ENCODE measurements around the gene TRIM37.
"Not testable (repeated sequence)": the region's sequence is repeated elsewhere in the genome, so short reads cannot be mapped to it uniquely, and the experiment has no call there.

TRIM37 gene

GRCh38 chr17:59106463-59107305, at the start of gene TRIM37:
TSS of gene TRIM37 (minus strand) at chr17:59106880. CDS start at chr17:59106461, 419 bp downstream.
- DNase-seq = peak; percentile 96

- peak; percentile 99 for DNase-seq
These were observed 48.9 kb upstream of the TRIM37 start, which contains the start of gene PRR11 for GRCh38 chr17:59155439-59156177. TSS of gene PRR11 (plus strand) at chr17:59155746. CDS start at chr17:59169753, 14,007 bp downstream.

GRCh38 chr17:59154721-59155438, 48.2 kb upstream of the TRIM37 start, which contains the start of gene SKA2:
TSS of gene SKA2 (minus strand) at chr17:59155186. CDS start at chr17:59155163, 23 bp downstream.
- DNase-seq = peak; percentile 63

GRCh38 chr17:59154292-59154720, 47.6 kb upstream of the TRIM37 start:
- no peak for DNase-seq

- DNase-seq = no peak
These were observed 46.2 kb upstream of the TRIM37 start for GRCh38 chr17:59152925-59153324.

GRCh38 chr17:59151591-59151990, 44.9 kb upstream of the TRIM37 start:
- no peak for DNase-seq

GRCh38 chr17:59151006-59151405, 44.3 kb upstream of the TRIM37 start:
- no peak for DNase-seq

GRCh38 chr17:59149841-59150511, 43.3 kb upstream of the TRIM37 start:
- DNase-seq = no peak

GRCh38 chr17:59149051-59149450, 42.4 kb upstream of the TRIM37 start:
- DNase-seq = no peak

GRCh38 chr17:59145571-59146096, 39.0 kb upstream of the TRIM37 start:
- no peak for DNase-seq

- no peak for DNase-seq
These were observed 35.2 kb upstream of the TRIM37 start for GRCh38 chr17:59141860-59142259.

- no peak for DNase-seq
These were observed 33.3 kb upstream of the TRIM37 start for GRCh38 chr17:59139939-59140338.

- DNase-seq = not testable (repeated sequence)
These were observed 31.7 kb upstream of the TRIM37 start for GRCh38 chr17:59138339-59138738.

GRCh38 chr17:59131131-59131530, 24.5 kb upstream of the TRIM37 start:
- DNase-seq = no peak

GRCh38 chr17:59129814-59130213, 23.1 kb upstream of the TRIM37 start:
- no peak for DNase-seq

GRCh38 chr17:59126809-59127417, 20.2 kb upstream of the TRIM37 start:
- no peak for DNase-seq

- DNase-seq = no peak
These were observed 18.0 kb upstream of the TRIM37 start for GRCh38 chr17:59124665-59125064.

- DNase-seq = no peak
These were observed 15.3 kb upstream of the TRIM37 start for GRCh38 chr17:59121901-59122480.

GRCh38 chr17:59115474-59115873, 8.8 kb upstream of the TRIM37 start:
- DNase-seq = no peak

- no peak for DNase-seq
These were observed 4.9 kb upstream of the TRIM37 start for GRCh38 chr17:59111539-59111938.

GRCh38 chr17:59110973-59111372, 4.3 kb upstream of the TRIM37 start:
- DNase-seq = no peak

Data from amniotic stem cell (primary cell).